K562 (cell line): ENCODE data around the gene ENO3. TPM values are rescaled to one million over a fixed set of nuclear protein-coding genes. Genes with fewer than 3 reads are reported as not detected.
A peak's percentile ranks its signal among the peaks of the same experiment; 100 is the strongest.

ENCODE experiments used
- ATAC-seq: fragments of 200-7000 bp; cut with Tn5 transposase; 3 replicates; pipeline ENCODE4 v1.9.1; 2020; ENCODE audit warnings: moderate library complexity
- BruUV-seq: library from RNA; stranded (reverse); fragments of 400-500 nt; replicated peaks from 2 replicates; lab custom pipeline; 2021; lab: Mats Ljungman, UMichigan
- CTCF ChIA-PET: fragments of 300-600 bp; formaldehyde crosslinking; extraction: SDS; loops from one replicate; lab custom pipeline; 2021; ENCODE audit warnings: low intra/inter-chr PET ratio; lab: Yijun Ruan, JAX
- POLR2A ChIA-PET: fragments of 300-600, 350-650 bp; sonication (Branson Sonifier 250); formaldehyde crosslinking; extraction: SDS; loops from one replicate; lab custom pipeline; 2021; ENCODE audit warnings: antibody characterized with exemption, inconsistent platforms; lab: Yijun Ruan, JAX
- DNase-seq, 4 experiments: peaks; one replicate each; pipeline versions ENCODE4 v3.0.0 to v3.0.0-alpha.2; 2011 to 2018; ENCODE audit warnings: low spot score in 3 of 4, mixed read lengths in 3 of 4; ENCODE audit errors: extremely low read depth in 1 of 4
- FAIRE-seq: peaks from 2 replicates; lab custom pipeline; 2011; peaks lifted over from hg19 to GRCh38; lab: Jason Lieb, UNC
- H2AFZ ChIP-seq: 2 replicates; pipeline ENCODE4 v1.6.0; 2011; ENCODE audit warnings: low read depth, low read length, control low read depth, inconsistent platforms
- H3K27ac ChIP-seq: fragments of 200-600 bp; 3 replicates; pipeline ENCODE4 v1.8.0; 2011; ENCODE audit warnings: low read depth, mild to moderate bottlenecking, control low read depth, inconsistent platforms, low read length, moderate library complexity, mixed read lengths; ENCODE audit errors: extremely low read depth
- H3K27me3 ChIP-seq, 2 experiments: fragments of 300-600 bp in 1 of 2; 2 replicates in 1 of 2; 3 replicates in 1 of 2; pipeline versions ENCODE4 v1.6.0 to v1.8.0; 2011; ENCODE audit warnings: inconsistent platforms in 2 of 2, low read length in 2 of 2, mild to moderate bottlenecking in 1 of 2, mixed read lengths in 1 of 2, moderate library complexity in 1 of 2; ENCODE audit not compliant: control insufficient read depth in 2 of 2, insufficient read depth in 2 of 2
- H3K36me3 ChIP-seq: fragments of 300-600 bp; 3 replicates; pipeline ENCODE4 v1.8.0; 2011; ENCODE audit warnings: mild to moderate bottlenecking, low read length, inconsistent platforms; ENCODE audit not compliant: control insufficient read depth, insufficient read depth
- H3K4me1 ChIP-seq, 2 experiments: fragments of 200-600 bp in 1 of 2; replicated peaks in 1 of 2; 2 replicates in 1 of 2; 3 replicates in 1 of 2; pipeline versions ENCODE4 v1.5.1 to v1.8.0; 2011; ENCODE audit warnings: inconsistent platforms in 2 of 2, low read length in 2 of 2, mild to moderate bottlenecking in 1 of 2, mixed read lengths in 1 of 2, moderate library complexity in 1 of 2; ENCODE audit not compliant: control insufficient read depth in 2 of 2, insufficient read depth in 2 of 2
- H3K4me2 ChIP-seq: 2 replicates; pipeline ENCODE4 v1.6.1; 2011; ENCODE audit warnings: low read length, control low read depth, inconsistent platforms, mixed read lengths; ENCODE audit not compliant: insufficient read depth
- H3K4me3 ChIP-seq: fragments of 200-600 bp; sonication (generic), shearing (Covaris generic); 2 replicates; pipeline ENCODE4 v1.5.1; 2016; ENCODE audit warnings: control low read depth, inconsistent platforms
- H3K79me2 ChIP-seq: fragments of 200-600 bp; 3 replicates; pipeline ENCODE4 v1.8.0; 2011; ENCODE audit warnings: low read length, inconsistent platforms; ENCODE audit not compliant: control insufficient read depth, insufficient read depth
- H3K9ac ChIP-seq, 2 experiments: 2 replicates each; pipeline versions ENCODE4 v1.6.0 to v1.6.1; 2011; ENCODE audit warnings: low read depth in 2 of 2, low read length in 2 of 2, control low read depth in 1 of 2, inconsistent platforms in 1 of 2, mild to moderate bottlenecking in 1 of 2, mixed read lengths in 1 of 2; ENCODE audit not compliant: insufficient read depth in 1 of 2
- H3K9me1 ChIP-seq: one replicate; pipeline ENCODE4 v1.6.0; 2011; ENCODE audit warnings: inconsistent platforms, mild to moderate bottlenecking, low read length, moderate library complexity; ENCODE audit not compliant: control insufficient read depth, insufficient read depth
- H3K9me3 ChIP-seq: replicated peaks from 2 replicates; pipeline ENCODE4 v1.5.1; 2011; ENCODE audit warnings: low read depth, low read length, inconsistent platforms; ENCODE audit not compliant: control insufficient read depth, insufficient read depth
- H4K20me1 ChIP-seq: replicated peaks from 2 replicates; pipeline ENCODE4 v1.6.1; 2011; ENCODE audit warnings: low read length, inconsistent platforms, mixed read lengths; ENCODE audit not compliant: control insufficient read depth, insufficient read depth
- ATF1 ChIP-seq, 2 experiments: fragments of 450-650 bp in 1 of 2; IDR thresholded peaks; 2 replicates each; pipeline ENCODE4 v1.6.1; 2016; ENCODE audit warnings: missing compliant biosample characterization in 1 of 2, missing genetic modification characterization in 1 of 2
- GATAD2B ChIP-seq: fragments of 450-650 bp; IDR thresholded peaks from 2 replicates; pipeline ENCODE4 v1.6.1; 2017; ENCODE audit warnings: mild to moderate bottlenecking, borderline replicate concordance
- L3MBTL2 ChIP-seq: fragments of 450-650 bp; IDR thresholded peaks from 2 replicates; pipeline ENCODE4 v1.6.1; 2016; ENCODE audit warnings: mild to moderate bottlenecking, moderate library complexity
- NR2C2 ChIP-seq, 2 experiments: fragments of 200-800 bp in 1 of 2; sonication (Bioruptor generic) in 1 of 2; sonication (generic) in 1 of 2; formaldehyde crosslinking in 1 of 2; IDR thresholded peaks; 2 replicates each; pipeline versions ENCODE4 v1.6.1 to v1.8.0; 2016 to 2022; ENCODE audit warnings: mild to moderate bottlenecking in 1 of 2, missing compliant biosample characterization in 1 of 2, missing genetic modification characterization in 1 of 2, missing genetic modification reagents in 1 of 2
- NRF1 ChIP-seq, 2 experiments: fragments of 450-650 bp; IDR thresholded peaks in 1 of 2; conservative IDR thresholded peaks in 1 of 2; 2 replicates each; pipeline ENCODE4 v1.6.1; 2014; ENCODE audit warnings: mild to moderate bottlenecking in 2 of 2
- PHF8 ChIP-seq: fragments of 200-600 bp; sonication (generic); IDR thresholded peaks from 2 replicates; pipeline ENCODE4 v1.6.1; 2012; ENCODE audit warnings: mixed run types, mild to moderate bottlenecking, inconsistent platforms, low read length, moderate library complexity, borderline replicate concordance
- RBFOX2 ChIP-seq: fragments of 200-400 bp; formaldehyde crosslinking; IDR thresholded peaks from 2 replicates; pipeline ENCODE4 v1.6.1; 2017; ENCODE audit warnings: low read depth, mild to moderate bottlenecking, low read length, moderate library complexity
- RCOR1 ChIP-seq, 2 experiments: IDR thresholded peaks; 2 replicates each; pipeline ENCODE4 v1.6.1; 2012; ENCODE audit warnings: low read depth in 2 of 2, low read length in 2 of 2, borderline replicate concordance in 1 of 2, improper control_type of control experiment in 1 of 2
- SMAD1 ChIP-seq: fragments of 150-350 bp; IDR thresholded peaks from 2 replicates; pipeline ENCODE4 v1.6.1; 2014; ENCODE audit warnings: low read length, low read depth; ENCODE audit not compliant: partially characterized antibody
- SP1 ChIP-seq: sonication (generic); formaldehyde crosslinking; IDR thresholded peaks from 2 replicates; pipeline ENCODE4 v1.8.1; 2022; ENCODE audit warnings: mild to moderate bottlenecking, missing genetic modification reagents
- SRF ChIP-seq, 2 experiments: fragments of 250-450, 450-650 bp in 1 of 2; sonication (Bioruptor Pico) in 1 of 2; sonication (generic) in 1 of 2; formaldehyde crosslinking; IDR thresholded peaks; 2 replicates each; pipeline versions ENCODE4 v1.5.0 to v1.5.1; 2020 to 2022; ENCODE audit warnings: mild to moderate bottlenecking in 1 of 2, missing genetic modification reagents in 1 of 2
- TBP ChIP-seq: optimal IDR thresholded peaks from 2 replicates; pipeline ENCODE3; 2011; ENCODE audit warnings: low read depth, low read length, improper control_type of control experiment
- TOE1 ChIP-seq, 2 experiments: fragments of 450-650 bp in 1 of 2; sonication (generic) in 1 of 2; formaldehyde crosslinking in 1 of 2; IDR thresholded peaks; 2 replicates each; pipeline versions ENCODE4 v1.7.1 to v1.8.0; 2016 to 2022; ENCODE audit warnings: borderline replicate concordance in 2 of 2, mild to moderate bottlenecking in 2 of 2, antibody characterized with exemption in 1 of 2, inconsistent platforms in 1 of 2, low read depth in 1 of 2, missing genetic modification reagents in 1 of 2, moderate library complexity in 1 of 2
- WGBS: fragments of 100-300 bp; shearing (Covaris generic); methylation state at CpG from one replicate; pipeline ENCODE4 v1.1.6; 2016; ENCODE audit warnings: low coverage, mixed read lengths; ENCODE audit not compliant: insufficient coverage; ENCODE audit errors: missing lambda C conversion rate; 5-methylcytosine and 5-hydroxymethylcytosine counted together
- in situ Hi-C: fragments of 300-500 bp; cut with MboI; formaldehyde crosslinking; loops from 4 replicates; pipeline ENCODE4 v1.15.0; 2018; ENCODE audit warnings: inconsistent platforms, mixed read lengths
- intact Hi-C: fragments of 100-400 bp; cut with micrococcal nuclease; formaldehyde crosslinking; loops from 2 replicates; pipeline ENCODE4 v1.14.2; 2022
- polyA plus RNA-seq, 8 experiments: library from polyadenylated mRNA; depleted of rRNA in 4 of 8; stranded (reverse) in 5 of 8; unstranded in 3 of 8; fragments of >200 nt; fragmentation: Nextera tagmentation in 2 of 8; fragmentation: Illumina TruSeq in 1 of 8; extraction: Ambion mirVana in 2 of 8; extraction: Trizol in 1 of 8; gene quantifications; 2 replicates each; pipeline versions ENCODE4 v1.2.1 to v1.2.3, GENCODE V29; 2011 to 2014; ENCODE audit warnings: inconsistent platforms in 1 of 8, missing spikeins in 1 of 8
- total RNA-seq, 7 experiments: library from RNA; depleted of rRNA in 6 of 7; stranded (reverse); fragments of >200 nt in 6 of 7; fragmentation: Illumina TruSeq in 2 of 7; extraction: Trizol in 2 of 7; gene quantifications; 2 replicates each; pipeline versions ENCODE4 v1.2.1 to v1.2.3, GENCODE V29; 2011 to 2021; ENCODE audit warnings: low replicate concordance in 1 of 7
- TF ChIP-seq, protein P1 (sequence below), 2 experiments: fragments of 450-650 bp; conservative IDR thresholded peaks; 2 replicates each; pipeline ENCODE4 v1.6.1; 2017; ENCODE audit warnings: mild to moderate bottlenecking in 2 of 2, moderate library complexity in 2 of 2
- TF ChIP-seq, protein P2 (sequence below), 2 experiments: IDR thresholded peaks; 2 replicates each; pipeline ENCODE4 v1.6.1; 2011; ENCODE audit warnings: borderline replicate concordance in 1 of 2, control low read depth in 1 of 2, low read depth in 1 of 2, low read length in 1 of 2, mild to moderate bottlenecking in 1 of 2, mixed read lengths in 1 of 2, moderate library complexity in 1 of 2; ENCODE audit not compliant: insufficient read depth in 1 of 2, insufficient read length in 1 of 2, poor library complexity in 1 of 2, severe bottlenecking in 1 of 2; ENCODE audit errors: extremely low read depth in 1 of 2

The ENO3 gene
- total and polyA plus RNA-seq, 9 of the 15 experiments (the other 6 are each of a cell fraction or from before 2014, with no cell fraction given), result 5.7 to 17.2 (median 9.9) TPM

DNA sequence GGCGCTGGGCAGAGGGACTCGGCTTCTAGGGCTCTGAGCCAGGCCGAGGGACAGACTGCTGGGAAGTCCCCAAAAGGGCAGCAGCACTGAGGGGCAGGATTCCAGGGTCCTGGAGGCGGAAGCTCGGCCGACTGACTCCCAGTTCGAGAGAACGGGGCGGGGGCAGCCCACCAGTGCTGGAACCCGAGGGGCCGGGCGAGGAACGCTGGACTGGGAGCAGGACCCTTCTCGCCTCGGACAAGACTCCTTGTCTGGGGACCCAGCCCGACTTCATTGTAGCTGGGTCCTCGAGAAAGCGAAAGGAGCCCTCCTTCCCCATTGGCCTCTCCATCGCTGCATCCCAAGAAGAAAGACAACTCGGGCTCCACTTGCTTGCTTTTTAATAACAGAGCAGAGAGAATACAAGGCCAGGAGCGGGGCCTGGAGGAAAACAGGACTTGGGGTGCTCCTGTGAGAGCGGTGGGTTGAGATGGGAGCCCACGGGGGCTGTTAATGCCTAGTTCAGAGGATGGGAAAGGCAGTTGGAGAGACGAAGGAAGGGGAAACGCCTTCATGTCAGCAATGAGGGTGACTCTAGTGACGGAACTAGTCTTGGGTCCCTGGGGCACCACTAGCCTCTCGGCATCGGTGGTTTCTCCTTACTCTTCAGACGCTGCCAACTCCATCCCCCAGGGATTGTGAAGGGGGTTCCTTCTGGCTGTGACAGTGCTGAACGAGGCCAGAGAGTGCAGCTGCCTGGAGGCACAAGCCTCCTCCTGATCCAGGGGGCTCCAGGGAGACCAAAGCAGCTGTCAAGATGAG, 37.0 kb downstream of the ENO3 start:
- peaks cover 6% of the 10 kb centered on the region; the same call in 2 of the 3 replicates for H3K36me3 ChIP-seq
- 9% methylated on average over 14 of the region's 30 CpGs for WGBS
- H3K9ac ChIP-seq, result peak overlapping the region; percentile 73 to 94
- H4K20me1 ChIP-seq, result no peaks in the 10 kb centered on the region
- ChIA-PET CTCF (interaction anchor here (0.7 kb wide), 1 partner anchor 47 kb away, joined by 3 read pairs; no protein-coding TSS in a partner anchor), POLR2A (interaction anchor here (0.6 to 2.4 kb wide), 8 partner anchors 9 to 79 kb away, joined by 3 to 13 read pairs (median 3); partner anchors contain the start of genes ENO3, INCA1 and KIF1C)
- peak overlapping the region; percentile 74 for H3K27ac ChIP-seq
- H3K79me2 ChIP-seq, result peaks cover 26% of the 10 kb centered on the region
- DNase-seq (no peak), FAIRE-seq (no peak), ATAC-seq (no peak; the same call in 2 of the 3 replicates)
- H3K27me3 ChIP-seq, result no peaks in the 10 kb centered on the region
- H3K4me3 ChIP-seq, result peak overlapping the region; percentile 77
- intact Hi-C loops, result no loop called here
- no peaks in the 10 kb centered on the region for H3K9me3 ChIP-seq
- H3K4me2 ChIP-seq, result peak overlapping the region; percentile 82
- no peaks in the 10 kb centered on the region for H3K9me1 ChIP-seq
- in situ Hi-C loops, result no loop called here
- peak overlapping the region; percentile 94 for H2AFZ ChIP-seq
- peaks cover 10 to 21% of the 10 kb centered on the region in 2 experiments; a peak in 4 of 5 replicates for H3K4me1 ChIP-seq
- TSS peak; percentile 90 for BruUV-seq
- peak; percentile 34; the same call in 1 of the 2 replicates for TF ChIP-seq PHF8
- TF ChIP-seq SMAD1, result no peak
- TF ChIP-seq, protein P1, sequence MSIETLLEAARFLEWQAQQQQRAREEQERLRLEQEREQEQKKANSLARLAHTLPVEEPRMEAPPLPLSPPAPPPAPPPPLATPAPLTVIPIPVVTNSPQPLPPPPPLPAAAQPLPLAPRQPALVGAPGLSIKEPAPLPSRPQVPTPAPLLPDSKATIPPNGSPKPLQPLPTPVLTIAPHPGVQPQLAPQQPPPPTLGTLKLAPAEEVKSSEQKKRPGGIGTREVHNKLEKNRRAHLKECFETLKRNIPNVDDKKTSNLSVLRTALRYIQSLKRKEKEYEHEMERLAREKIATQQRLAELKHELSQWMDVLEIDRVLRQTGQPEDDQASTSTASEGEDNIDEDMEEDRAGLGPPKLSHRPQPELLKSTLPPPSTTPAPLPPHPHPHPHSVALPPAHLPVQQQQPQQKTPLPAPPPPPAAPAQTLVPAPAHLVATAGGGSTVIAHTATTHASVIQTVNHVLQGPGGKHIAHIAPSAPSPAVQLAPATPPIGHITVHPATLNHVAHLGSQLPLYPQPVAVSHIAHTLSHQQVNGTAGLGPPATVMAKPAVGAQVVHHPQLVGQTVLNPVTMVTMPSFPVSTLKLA (conservative IDR thresholded peaks at IDR 0.05), result 0 out of 4 replicates have a peak, but pooled peaks of 1 of the 2 experiments have one; percentile 4
- TF ChIP-seq NRF1 (conservative IDR thresholded peaks at IDR 0.05 in 1 of 2, IDR thresholded peaks at IDR 0.05 in 1 of 2), result peak; percentile 17 to 65; a peak in 2 of 4 replicates
- 0 out of 2 replicates have a peak, but pooled peaks have one; percentile 3 for TF ChIP-seq L3MBTL2
- no peak for TF ChIP-seq GATAD2B
- no peak for TF ChIP-seq NR2C2 (CRISPR knock-in tag; IDR thresholded peaks at IDR 0.05)
- TF ChIP-seq NR2C2 (tag; IDR thresholded peaks at IDR 0.05), result peak; percentile 10; the same call in 1 of the 2 replicates
- TF ChIP-seq ATF1 (CRISPR knock-in tag; IDR thresholded peaks at IDR 0.05), result no peak
- TF ChIP-seq ATF1 (tag; IDR thresholded peaks at IDR 0.05), result peak; percentile 71
- 0 out of 4 replicates have a peak, but pooled peaks of 1 of the 2 experiments have one; percentile 15 for TF ChIP-seq SRF (CRISPR knock-in tag; IDR thresholded peaks at IDR 0.05)
- TF ChIP-seq TBP, result no peak
- TF ChIP-seq, protein P2, sequence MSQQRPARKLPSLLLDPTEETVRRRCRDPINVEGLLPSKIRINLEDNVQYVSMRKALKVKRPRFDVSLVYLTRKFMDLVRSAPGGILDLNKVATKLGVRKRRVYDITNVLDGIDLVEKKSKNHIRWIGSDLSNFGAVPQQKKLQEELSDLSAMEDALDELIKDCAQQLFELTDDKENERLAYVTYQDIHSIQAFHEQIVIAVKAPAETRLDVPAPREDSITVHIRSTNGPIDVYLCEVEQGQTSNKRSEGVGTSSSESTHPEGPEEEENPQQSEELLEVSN (IDR thresholded peaks at IDR 0.05; ENCODE audit: borderline replicate concordance in 1 of 2, extremely low read depth in 1 of 2, insufficient read depth in 1 of 2, insufficient read length in 1 of 2, low read depth in 1 of 2, low read length in 1 of 2, poor library complexity in 1 of 2, severe bottlenecking in 1 of 2), result peak in 1 of 2 experiments; percentile 8
- 0 out of 2 replicates have a peak, but pooled peaks have one; percentile 0 for TF ChIP-seq TOE1 (IDR thresholded peaks at IDR 0.05; ENCODE audit: borderline replicate concordance)
- TF ChIP-seq TOE1 (CRISPR knock-in tag; IDR thresholded peaks at IDR 0.05; ENCODE audit: borderline replicate concordance, low read depth), result no peak
- peak; percentile 12; the same call in 1 of the 2 replicates for TF ChIP-seq RBFOX2
- no peak for TF ChIP-seq RCOR1 (IDR thresholded peaks at IDR 0.05; ENCODE audit: borderline replicate concordance in 1 of 2, low read depth in 2 of 2, low read length in 2 of 2)
- 0 out of 2 replicates have a peak, but pooled peaks have one; percentile 1 for TF ChIP-seq SP1 (CRISPR knock-in tag)
